Lower leg skin (tissue), 4 donors: ENCODE measurements around the gene OR8B12. TPM values are rescaled to one million over a fixed set of nuclear protein-coding genes. Genes with fewer than 3 reads are reported as not detected.
A peak's percentile ranks its signal among the peaks of the same experiment; 100 is the strongest.

ENCODE experiments used
- DNase-seq, 2 donors: peaks; one replicate each; pipeline ENCODE4 v3.0.0-alpha.2; 2019; ENCODE audit warnings: low spot score in 2 of 2
- H3K4me3 ChIP-seq: fragments of 200-600 bp; sonication (generic); 2 replicates; pipeline ENCODE4 v1.5.1; 2017; ENCODE audit warnings: mild to moderate bottlenecking, low read depth; ENCODE audit not compliant: poor library complexity, severe bottlenecking
- CTCF ChIP-seq, 3 donors: fragments of 450-650 bp; IDR thresholded peaks; one replicate each; pipeline ENCODE4 v1.5.1; 2016; ENCODE audit warnings: antibody characterized with exemption in 3 of 3, mild to moderate bottlenecking in 3 of 3, moderate library complexity in 2 of 3
- POLR2A ChIP-seq, 2 donors: fragments of 450-650 bp; IDR thresholded peaks; one replicate each; pipeline ENCODE4 v1.6.1; 2016 to 2017; ENCODE audit warnings: antibody characterized with exemption in 2 of 2, mild to moderate bottlenecking in 1 of 2, moderate library complexity in 1 of 2
- WGBS, 2 donors: methylation state at CpG; one replicate each; pipeline ENCODE4 v1.1.5; 2018; 5-methylcytosine and 5-hydroxymethylcytosine counted together
- intact Hi-C: fragments of 100-400 bp; cut with DNase I; formaldehyde crosslinking; loops from one replicate; pipeline ENCODE4 v1.15.0; 2023; ENCODE audit warnings: low total_unique reads
- total RNA-seq, 4 donors: library from RNA; depleted of rRNA; stranded (reverse); fragments of >200 nt; gene quantifications; one replicate each; pipeline ENCODE4 v1.1.0, GENCODE V29; 2016

Gene OR8B12
- total RNA-seq, 4 donors from 2014 or later = not detected

- WGBS, 2 donors = 45 to 74% methylated on average over 1 of the region's 1 CpG
- no peak for DNase-seq
Measured at GRCh38 chr11:124538019-124538418, 5.4 kb downstream of the OR8B12 start.

GRCh38 chr11:124536520-124536919 is 6.9 kb downstream of the OR8B12 start:
- WGBS, 2 donors = 31 to 62% methylated on average over 6 of the region's 6 CpGs
- intact Hi-C loops = no loop called here

More at GRCh38 chr11:124538019-124538418, 5.4 kb downstream of the OR8B12 start:
- no peak for TF ChIP-seq POLR2A (IDR thresholded peaks at IDR 0.05)
- no peak for TF ChIP-seq CTCF (IDR thresholded peaks at IDR 0.05)
- H3K4me3 ChIP-seq = no peak overlapping the region
- intact Hi-C loops = no loop called here

GRCh38 chr11:124535552-124536232 is 7.8 kb downstream of the OR8B12 start:
- no peak for DNase-seq
- intact Hi-C loops = no loop called here

More at GRCh38 chr11:124536520-124536919, 6.9 kb downstream of the OR8B12 start:
- no peak for TF ChIP-seq CTCF (IDR thresholded peaks at IDR 0.05)
- TF ChIP-seq POLR2A (IDR thresholded peaks at IDR 0.05) = no peak
- H3K4me3 ChIP-seq = no peak overlapping the region
- peak; percentile 49 to 87 for DNase-seq

DNA sequence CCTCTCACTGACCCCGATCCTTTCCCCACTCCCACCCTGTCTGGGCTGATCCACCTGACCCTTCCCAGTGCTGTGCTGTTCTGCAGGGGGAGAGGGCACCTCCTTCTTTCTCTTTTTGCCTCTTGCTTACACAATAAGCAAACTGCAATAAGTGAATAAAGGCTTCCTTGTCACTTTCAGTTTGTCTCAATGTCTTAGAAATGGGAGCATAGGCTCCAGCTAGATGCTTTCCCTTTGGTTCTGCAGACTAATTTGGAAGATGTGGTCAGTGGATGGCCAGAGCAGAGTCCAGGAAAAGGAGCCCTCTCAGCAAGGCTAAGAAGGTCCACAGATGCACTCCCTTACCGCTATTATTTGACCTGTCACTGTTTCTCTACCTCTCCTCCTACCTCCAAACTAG is 9.4 kb downstream of the OR8B12 start:
- no peak overlapping the region for H3K4me3 ChIP-seq
- TF ChIP-seq POLR2A (IDR thresholded peaks at IDR 0.05) (no peak), CTCF (IDR thresholded peaks at IDR 0.05) (no peak)
- 63 to 72% methylated on average over 2 of the region's 2 CpGs for WGBS, 2 donors
- intact Hi-C loops = no loop called here
- no peak for DNase-seq

More at GRCh38 chr11:124535552-124536232, 7.8 kb downstream of the OR8B12 start:
- WGBS, 2 donors = 81 to 84% methylated on average over 8 of the region's 8 CpGs
- TF ChIP-seq POLR2A (IDR thresholded peaks at IDR 0.05) (no peak), CTCF (IDR thresholded peaks at IDR 0.05) (no peak)
- H3K4me3 ChIP-seq = no peak overlapping the region

GRCh38 chr11:124533626-124534025 is 9.8 kb downstream of the OR8B12 start:
- H3K4me3 ChIP-seq = no peak overlapping the region
- intact Hi-C loops = no loop called here
- TF ChIP-seq CTCF (IDR thresholded peaks at IDR 0.05) (no peak), POLR2A (IDR thresholded peaks at IDR 0.05) (no peak)
- WGBS, 2 donors = 45 to 54% methylated on average over 2 of the region's 2 CpGs
- no peak for DNase-seq

GRCh38 chr11:124520550-124520854 is 23.0 kb downstream of the OR8B12 start:
- intact Hi-C loops = no loop called here
- 71 to 78% methylated on average over 1 of the region's 1 CpG for WGBS, 2 donors
- H3K4me3 ChIP-seq = no peak overlapping the region
- TF ChIP-seq CTCF (IDR thresholded peaks at IDR 0.05) = no peak
- no peak for DNase-seq
